GM10248 (cell line): ENCODE measurements around the gene CCR5AS.

Experiments used
- CTCF ChIA-PET: fragments of 300-600 bp; sonication (Branson Sonifier 250); formaldehyde crosslinking; extraction: SDS; loops from one replicate; lab custom pipeline; 2021; ENCODE audit warnings: antibody characterized with exemption; lab: Yijun Ruan, JAX
- POLR2A ChIA-PET: fragments of 350-650 bp; sonication (Branson Sonifier 250); formaldehyde crosslinking; extraction: SDS; loops from one replicate; lab custom pipeline; 2020; ENCODE audit warnings: antibody characterized with exemption; lab: Yijun Ruan, JAX
- DNase-seq: peaks from one replicate; pipeline ENCODE4 v3.0.0; 2012; ENCODE audit errors: extremely low spot score
- TF ChIP-seq, protein P1 (sequence below): IDR thresholded peaks from 2 replicates; pipeline ENCODE4 v1.5.1; 2012; ENCODE audit warnings: mild to moderate bottlenecking, low read depth; ENCODE audit errors: extremely low read depth, missing control alignments, control extremely low read depth

Gene CCR5AS

DNA sequence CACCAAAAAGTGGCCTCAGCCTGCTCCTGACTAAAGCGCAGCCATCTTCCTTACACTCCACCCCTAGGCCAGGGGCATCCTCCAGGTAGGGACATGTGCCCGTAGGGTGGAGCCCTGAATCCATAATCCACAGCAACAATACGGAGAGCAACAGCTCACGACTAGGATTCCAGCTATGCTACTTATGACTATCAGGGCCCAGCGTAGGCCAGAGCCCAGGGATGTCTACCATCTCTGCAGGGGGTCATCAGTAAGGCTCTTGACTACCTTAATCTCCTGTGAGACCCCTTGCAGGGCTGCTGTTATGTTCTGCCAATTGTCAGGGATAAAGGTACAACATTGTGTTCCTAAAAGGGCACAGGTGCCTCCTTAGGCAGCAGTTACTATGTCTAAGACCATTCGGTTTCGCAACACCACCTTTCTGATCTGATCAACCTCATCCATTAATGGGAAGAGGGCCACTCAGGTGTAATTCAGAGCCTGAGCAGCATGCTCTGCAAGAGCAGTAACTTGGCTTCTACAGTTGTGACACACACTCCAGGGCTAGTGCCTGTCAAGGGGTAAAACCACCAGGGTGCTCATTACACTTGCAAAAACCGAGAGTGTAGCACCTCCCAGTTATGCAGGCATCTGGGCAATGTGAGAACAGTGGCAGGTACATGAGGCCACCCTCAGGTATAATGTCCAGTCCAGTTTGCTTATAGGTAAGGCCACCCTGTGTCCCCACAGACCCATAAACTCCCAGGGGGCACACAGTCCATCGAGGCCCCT, 11.2 kb upstream of the CCR5AS start:
- ChIA-PET CTCF (no interaction called here), POLR2A (no interaction called here)

DNA sequence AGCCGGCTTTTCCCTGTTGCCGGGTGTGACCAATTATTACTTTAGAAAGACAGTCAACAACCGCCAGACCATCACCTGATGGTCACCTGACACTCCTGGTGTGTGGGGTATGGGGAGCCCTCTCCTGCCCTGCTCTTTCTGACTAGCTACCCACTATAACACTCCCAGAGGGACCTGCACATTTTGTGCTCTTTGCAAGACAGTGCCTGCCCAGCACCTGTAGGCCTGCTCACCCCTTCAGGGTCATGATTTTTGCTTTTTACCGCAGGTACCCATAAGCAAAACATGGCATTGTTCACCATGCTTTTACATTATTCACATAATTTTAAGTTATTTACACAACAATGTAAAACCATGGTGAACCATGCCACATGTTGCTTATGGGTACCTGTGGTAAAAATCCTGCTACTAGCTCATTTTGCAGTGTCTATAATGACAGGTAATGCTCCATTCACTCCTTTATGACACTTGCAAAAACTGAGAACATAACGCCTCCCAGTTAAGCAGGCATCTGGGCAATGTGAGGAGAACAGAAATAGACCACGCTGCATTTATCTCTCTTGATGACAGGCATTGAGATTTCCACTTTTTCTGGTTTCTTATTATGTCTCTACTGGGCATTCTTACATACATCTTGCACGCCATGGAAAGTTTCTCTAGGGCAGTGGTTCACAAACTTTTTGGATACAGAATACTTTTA, 10.1 kb upstream of the CCR5AS start:
- ChIA-PET POLR2A (no interaction called here), CTCF (interaction anchor here (0.7 to 1.4 kb wide), 2 partner anchors 8 to 33 kb away, joined by 3 read pairs; no protein-coding TSS in a partner anchor)
- DNase-seq, result no peak

More for the DNA sequence above, 11.2 kb upstream of the CCR5AS start:
- DNase-seq, result no peak
- TF ChIP-seq, protein P1, sequence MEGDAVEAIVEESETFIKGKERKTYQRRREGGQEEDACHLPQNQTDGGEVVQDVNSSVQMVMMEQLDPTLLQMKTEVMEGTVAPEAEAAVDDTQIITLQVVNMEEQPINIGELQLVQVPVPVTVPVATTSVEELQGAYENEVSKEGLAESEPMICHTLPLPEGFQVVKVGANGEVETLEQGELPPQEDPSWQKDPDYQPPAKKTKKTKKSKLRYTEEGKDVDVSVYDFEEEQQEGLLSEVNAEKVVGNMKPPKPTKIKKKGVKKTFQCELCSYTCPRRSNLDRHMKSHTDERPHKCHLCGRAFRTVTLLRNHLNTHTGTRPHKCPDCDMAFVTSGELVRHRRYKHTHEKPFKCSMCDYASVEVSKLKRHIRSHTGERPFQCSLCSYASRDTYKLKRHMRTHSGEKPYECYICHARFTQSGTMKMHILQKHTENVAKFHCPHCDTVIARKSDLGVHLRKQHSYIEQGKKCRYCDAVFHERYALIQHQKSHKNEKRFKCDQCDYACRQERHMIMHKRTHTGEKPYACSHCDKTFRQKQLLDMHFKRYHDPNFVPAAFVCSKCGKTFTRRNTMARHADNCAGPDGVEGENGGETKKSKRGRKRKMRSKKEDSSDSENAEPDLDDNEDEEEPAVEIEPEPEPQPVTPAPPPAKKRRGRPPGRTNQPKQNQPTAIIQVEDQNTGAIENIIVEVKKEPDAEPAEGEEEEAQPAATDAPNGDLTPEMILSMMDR, result no peak

DNA sequence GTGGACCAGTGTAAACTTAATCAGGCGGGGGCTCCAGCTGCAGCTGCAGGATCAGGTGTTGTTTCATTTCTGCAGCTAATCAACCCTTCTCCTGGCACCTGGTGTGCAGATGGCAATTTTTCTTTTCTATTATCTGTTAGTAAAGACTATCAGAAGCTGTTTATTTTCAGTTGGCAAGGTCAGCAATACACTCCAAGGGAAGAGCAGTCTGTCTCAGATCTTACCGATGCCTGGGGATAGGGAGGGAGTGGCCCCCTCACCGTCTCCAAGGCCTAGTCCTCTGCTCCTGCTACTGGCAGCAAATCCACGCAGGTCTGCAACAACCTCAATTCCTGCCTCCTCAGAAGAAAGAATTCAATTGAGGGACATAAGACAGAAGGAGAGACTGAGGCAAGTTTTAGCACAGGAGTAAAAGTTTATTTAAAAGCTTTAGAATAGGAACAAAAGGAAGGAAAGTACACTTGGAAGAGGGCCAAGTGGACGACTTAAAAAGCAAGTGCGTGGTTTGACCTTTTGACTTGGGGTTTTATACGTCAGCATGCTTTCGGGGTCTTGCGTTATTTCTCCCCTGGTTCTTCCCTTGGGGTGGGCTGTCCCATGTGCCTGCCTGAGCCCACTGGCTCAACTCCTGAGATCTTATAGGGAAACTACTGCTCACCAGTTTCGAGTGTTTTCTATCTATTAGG, 9.4 kb upstream of the CCR5AS start:
- CTCF ChIA-PET, result interaction anchor here (1.4 to 2.2 kb wide), 2 partner anchors 8 to 32 kb away, joined by 3 to 5 read pairs; no protein-coding TSS in a partner anchor
- POLR2A ChIA-PET, result no interaction called here
- DNase-seq, result no peak
- TF ChIP-seq, protein P1, result no peak

More for the DNA sequence above, 10.1 kb upstream of the CCR5AS start:
- TF ChIP-seq, protein P1, result no peak

DNA sequence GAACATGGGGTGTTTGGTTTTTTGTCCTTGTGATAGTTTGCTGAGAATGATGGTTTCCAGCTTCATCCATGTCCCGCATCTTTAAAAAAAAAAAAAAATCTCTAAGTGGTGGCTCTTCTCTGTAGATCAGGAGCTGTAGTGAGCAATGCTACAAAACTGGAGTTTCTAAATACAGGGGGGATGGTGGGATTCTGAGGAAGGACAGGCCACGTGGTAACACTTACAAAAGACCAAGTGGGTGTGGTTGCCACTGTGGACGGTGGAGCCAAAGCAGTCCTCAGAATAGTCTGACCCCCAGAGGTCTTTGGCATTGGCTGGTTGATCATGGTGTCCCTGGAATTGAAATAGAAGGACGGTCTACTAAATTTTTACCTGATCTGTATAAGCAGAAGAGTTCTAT, 7.9 kb upstream of the CCR5AS start:
- no peak for DNase-seq
- TF ChIP-seq, protein P1, result no peak
- ChIA-PET CTCF (interaction anchor here (2.2 kb wide), 1 partner anchor 9 kb away, joined by 5 read pairs; no protein-coding TSS in a partner anchor), POLR2A (no interaction called here)

DNA sequence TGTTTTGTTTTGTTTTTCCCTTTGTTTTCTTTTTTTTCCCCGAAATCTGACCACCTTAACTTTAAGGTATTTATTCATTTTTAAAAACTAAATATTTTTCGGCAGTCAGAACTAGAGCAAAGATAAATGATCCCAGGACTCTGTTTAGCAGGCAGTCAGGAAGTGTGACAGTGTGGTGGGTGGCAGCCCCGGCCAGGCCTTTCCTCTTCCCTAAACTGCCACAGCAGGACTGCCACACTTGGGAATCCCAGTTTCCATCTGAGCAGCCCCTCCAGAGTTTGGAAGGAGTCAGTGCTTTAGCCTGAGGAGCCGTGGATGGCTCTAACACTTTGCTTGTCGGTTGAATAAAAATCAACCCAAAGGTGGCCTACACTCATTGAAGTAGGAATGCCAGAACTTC, 7.1 kb upstream of the CCR5AS start:
- CTCF ChIA-PET, result no interaction called here
- TF ChIP-seq, protein P1, result no peak
- POLR2A ChIA-PET, result no interaction called here
- no peak for DNase-seq

DNA sequence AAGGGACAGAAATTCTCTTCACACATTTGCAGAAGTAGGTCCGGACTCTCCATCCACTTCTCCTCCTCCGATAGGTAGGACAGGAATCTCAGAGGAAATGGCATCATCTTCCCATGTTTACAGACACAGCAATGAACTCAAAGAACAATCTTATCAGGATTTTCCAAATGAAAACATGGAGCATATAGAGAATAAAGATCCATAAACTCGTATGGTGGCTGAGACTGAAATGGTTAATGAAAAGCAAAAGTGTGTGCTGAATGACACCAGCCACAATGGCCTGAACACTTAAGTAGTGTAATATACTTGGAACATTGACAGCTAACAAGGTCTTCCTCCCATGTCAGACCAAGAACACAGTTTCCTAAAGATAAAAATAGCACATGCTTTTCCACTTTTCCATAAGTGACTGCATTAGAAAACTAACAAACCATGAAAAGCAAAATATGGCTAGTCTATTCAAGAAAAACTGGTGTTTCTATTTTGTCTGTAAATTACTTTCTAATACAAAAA, 6.0 kb upstream of the CCR5AS start:
- DNase-seq, result no peak
- TF ChIP-seq, protein P1, result no peak
- CTCF ChIA-PET, result no interaction called here
- POLR2A ChIA-PET, result no interaction called here
